Superior temporal gyrus (tissue), 1 donor: ENCODE data around the gene GADD45GIP1.
A peak's percentile ranks its signal among the peaks of the same experiment; 100 is the strongest.

Experiments
- DNase-seq: peaks from one replicate; pipeline ENCODE4 v3.0.0-alpha.2; 2016; ENCODE audit errors: extremely low spot score

GADD45GIP1 gene

DNA sequence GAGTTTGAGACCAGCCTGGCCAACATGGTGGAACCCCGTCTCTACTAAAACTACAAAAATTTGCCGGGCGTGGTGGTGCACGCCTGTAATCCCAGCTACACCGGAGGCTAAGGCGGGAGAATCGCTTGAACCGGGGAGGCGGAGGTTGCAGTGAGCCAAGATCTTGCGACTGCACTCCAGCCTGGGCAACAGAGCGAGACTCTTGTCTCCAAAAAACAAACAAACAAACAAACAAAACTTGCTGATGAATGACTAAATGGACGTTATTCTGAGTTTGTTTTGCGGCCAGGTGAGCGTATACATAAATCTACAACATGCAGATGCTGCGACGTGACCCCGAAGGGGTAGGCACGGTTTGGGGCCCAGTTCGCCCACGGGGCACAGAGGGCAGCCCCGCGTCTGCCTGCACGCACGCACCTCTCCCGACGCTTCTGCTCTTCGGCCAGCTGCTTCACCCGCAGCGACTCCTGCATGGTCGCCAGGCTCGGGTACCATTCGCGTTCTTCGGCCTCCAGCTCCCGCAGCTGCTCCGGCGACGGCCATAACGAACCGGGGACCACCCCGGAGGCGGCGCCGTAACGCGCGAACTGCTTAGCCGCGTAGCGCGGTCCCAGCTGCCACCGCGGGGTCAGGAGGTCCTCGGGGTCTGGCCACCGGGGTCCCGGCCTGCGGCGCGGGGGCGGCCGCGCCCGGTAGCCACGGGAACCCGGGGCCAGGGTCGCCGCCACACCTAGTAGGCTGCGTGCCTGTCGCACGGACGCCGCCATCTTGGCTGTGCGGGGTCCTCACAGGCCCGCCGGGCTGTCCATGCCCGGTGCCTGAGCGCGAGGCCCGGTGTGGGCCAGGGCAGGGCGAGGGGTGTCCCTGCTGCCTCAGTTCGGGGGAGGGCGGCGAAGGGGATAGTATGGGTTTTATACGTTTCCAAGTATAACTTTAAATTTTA is at the start of gene GADD45GIP1:
GADD45GIP1 (minus strand) TSS at position 778 of the 943 bp plus-strand sequence; CDS start at position 767, 11 bp downstream.
- DNase-seq: peak; percentile 64

DNA sequence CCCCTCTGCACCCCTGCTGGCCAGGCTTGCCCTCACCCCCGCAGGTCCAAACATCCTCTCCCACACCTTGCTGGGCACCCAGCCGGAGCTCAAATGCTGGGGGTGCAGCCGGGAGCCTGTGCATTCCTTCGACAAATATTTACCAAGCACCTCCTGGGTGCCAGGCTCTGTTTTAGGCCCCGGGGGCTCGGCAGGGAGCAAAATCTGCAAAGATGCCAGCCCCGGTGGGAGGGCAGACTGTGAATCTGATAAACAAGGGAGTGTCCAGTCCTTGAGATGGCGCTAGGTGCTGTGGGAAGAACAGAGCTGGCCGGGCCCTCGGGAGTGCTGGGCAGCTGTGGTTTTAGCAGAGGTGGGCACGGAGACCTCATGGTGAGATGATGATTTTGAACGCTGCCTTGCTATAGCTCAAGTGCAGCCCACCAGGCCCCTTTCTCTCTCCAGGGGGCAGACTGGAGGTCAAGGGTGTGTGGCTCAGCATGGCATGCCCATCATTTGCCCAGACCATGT is 48.9 kb upstream of the GADD45GIP1 start:
- no peak for DNase-seq

DNA sequence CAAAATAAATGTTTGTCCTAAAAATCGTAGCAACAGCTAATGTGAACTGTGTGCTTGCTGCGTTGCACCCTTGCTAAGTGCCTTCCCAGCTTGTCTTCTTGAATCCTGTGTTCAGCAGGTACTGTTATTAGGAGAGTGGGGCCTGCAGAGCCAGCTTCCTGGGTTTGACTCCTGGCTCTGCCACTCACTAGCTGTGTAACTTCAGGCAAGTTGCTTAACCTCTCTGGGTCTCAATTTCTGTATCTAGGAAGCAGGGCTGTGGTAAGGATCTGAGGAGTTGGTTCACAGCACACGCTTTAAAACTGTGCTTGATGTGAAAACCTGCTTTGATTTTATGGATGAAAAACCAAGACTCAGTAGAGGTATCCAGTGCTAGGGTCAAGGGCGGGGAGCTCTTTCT is 48.2 kb upstream of the GADD45GIP1 start:
- DNase-seq: no peak

DNA sequence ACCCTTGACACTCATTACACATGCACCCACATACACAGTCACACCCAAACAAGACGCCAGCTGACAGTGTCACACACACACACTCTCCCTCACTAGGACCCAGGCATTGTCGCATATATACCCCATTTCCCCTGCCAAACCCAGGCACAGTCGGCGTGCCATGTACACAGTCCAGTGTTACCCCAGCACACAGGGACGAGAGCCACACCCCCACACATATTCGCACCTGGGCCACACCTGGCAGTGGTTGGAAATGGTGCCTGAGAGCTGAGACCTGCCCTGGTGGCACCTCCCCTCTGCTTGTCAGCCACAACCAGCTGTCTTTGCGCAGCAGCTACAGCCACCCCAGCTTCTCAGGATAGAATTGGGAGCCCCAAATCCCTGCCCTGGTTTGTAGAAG is 47.2 kb upstream of the GADD45GIP1 start:
- no peak for DNase-seq

DNA sequence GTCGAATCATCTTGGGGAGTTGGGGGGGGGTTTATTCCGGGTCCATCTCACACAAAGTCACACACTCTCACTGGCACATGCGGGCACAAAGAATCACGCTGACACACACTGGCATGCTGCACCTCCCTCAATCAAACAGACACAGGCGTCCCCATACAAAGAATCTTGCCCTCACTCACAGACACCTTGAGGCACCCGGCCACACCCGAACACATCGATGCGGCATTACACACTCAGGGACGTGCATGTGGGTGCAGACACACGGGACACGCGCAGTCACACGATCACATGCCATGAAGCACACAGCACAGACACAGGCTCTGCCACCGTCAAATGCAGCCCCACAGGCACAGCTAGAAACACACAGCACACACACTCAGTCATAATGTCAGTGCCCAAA is 46.1 kb upstream of the GADD45GIP1 start:
- peak; percentile 61 for DNase-seq

DNA sequence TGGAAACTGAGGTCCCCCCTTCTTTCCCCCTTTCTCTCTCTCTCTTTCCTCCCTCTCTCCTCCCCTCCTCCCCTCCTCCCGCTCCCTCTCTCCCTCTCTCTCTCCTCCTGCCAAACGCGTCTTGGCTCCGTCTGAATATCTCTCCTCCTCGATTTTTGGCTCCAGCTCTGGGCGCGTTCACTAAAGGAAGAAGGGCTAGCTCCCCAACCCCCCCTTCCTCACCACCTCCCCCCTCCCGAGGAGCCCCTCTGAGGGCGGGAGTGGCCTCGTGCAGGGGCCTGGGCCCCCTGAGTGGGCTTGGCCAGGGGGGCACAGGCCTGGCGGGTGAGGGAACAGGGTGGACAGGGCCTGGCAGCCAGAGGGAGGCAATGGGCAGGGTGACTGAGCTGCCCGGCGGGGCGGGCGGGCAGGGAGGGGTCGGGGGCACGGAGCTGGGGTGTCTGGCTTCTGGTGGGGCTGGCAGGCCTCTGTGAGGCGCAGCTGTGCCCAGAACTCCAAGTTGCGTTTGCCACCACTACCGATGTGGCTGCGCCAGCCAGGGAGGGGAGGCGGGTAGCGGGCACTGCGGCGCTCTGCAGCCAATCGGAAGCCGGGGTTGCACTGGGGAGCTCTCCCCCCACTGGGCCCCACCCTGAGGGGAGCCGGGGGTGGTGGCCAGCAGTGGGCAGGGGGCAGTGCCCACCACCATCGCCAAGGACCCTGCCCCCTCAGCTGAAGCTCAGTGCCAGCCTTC is 45.3 kb upstream of the GADD45GIP1 start:
- DNase-seq: peak; percentile 90

DNA sequence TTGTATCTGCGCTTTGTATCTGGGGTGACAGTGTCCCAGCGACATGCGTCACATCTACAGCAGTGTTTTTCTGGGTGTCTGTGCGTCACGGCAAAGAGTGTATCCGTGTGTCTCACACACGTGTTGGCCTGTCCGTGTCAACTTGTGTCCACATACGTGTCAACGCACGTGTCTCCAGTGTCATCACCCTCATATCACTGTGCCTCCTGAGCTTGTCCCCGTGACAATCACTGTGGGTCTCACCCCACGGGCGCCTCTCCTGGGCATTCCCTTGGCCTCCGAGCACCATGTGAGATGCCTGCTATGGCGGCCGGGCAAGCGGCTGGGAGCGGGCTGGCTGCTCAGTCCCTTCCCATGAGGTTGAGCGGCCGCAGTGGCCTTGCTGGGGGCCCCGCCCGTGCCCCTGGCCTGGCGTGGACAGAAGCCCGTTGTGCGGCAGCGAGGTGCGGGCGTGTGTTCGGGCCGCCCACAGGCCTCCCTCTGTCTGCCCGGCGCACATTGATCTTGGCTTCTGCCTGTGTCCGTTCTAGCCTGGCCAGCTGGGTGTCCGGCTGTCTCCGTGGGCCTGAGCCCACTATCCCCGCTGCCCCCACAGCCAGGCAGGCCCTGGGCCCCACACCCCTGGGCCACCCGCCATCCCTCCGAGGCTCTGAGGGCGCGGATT is 44.6 kb upstream of the GADD45GIP1 start:
- peak; percentile 86 for DNase-seq

DNA sequence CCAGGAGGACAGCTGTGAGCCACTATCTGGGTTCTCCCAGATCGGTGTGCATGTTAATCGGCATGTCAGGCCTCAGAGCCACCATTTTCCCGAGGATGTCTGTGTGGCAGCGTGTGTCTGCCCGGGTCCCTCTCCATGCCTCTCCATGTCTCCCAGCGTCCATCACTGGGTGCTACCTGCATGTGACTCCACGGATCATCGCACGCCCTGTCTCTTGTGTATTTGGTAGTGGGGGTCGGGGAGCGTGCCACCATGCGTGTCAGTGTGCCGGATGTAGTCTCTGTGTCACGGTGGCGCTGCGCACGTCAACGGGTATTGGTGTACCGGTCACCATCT is 44.1 kb upstream of the GADD45GIP1 start:
- peak; percentile 24 for DNase-seq

DNA sequence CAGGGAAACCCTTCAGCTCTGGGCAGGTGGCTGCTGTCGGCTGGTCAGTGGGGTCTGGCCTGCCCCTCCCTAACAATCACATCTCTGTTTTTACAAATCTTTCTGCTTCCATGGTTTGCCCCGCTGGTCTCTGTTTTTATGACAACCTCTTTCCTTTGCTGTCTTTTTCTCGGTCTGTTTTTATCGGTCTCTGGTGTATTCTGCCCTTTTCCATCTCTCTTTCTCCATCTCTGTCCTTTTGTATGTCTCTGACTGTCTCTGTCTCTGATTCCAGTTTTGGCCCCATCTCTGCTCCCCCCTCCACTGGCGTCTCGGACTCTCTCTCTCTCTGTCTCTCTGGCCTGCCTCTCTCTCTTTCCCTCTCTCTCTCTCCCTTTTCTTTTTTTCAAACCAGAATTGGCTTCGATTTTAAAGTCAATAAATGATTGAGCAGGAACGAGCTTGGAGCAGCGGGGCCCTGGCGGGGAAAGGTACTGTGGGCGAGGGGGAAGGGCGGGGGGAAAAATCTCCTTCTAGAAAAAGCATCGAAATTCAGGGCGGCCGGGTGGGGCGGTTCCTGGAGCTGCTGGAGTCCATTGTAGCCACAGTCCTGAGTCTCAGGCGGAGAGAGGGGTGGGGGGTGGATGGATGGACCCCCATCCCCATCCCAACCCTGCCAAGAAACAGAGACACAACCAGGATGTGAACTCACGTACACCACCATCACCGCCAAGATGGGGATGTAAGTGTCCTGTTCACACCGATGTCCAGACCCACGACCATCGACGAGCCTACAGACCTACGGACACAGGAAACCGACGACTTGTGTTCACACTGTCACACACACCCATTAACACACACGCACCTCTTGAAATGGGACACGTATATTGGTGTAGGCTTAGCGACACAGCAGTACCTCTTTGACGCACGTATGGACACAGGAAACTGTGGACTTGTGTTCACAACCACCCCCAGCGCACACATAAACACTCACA is 41.2 kb upstream of the GADD45GIP1 start:
- DNase-seq: peak; percentile 15

DNA sequence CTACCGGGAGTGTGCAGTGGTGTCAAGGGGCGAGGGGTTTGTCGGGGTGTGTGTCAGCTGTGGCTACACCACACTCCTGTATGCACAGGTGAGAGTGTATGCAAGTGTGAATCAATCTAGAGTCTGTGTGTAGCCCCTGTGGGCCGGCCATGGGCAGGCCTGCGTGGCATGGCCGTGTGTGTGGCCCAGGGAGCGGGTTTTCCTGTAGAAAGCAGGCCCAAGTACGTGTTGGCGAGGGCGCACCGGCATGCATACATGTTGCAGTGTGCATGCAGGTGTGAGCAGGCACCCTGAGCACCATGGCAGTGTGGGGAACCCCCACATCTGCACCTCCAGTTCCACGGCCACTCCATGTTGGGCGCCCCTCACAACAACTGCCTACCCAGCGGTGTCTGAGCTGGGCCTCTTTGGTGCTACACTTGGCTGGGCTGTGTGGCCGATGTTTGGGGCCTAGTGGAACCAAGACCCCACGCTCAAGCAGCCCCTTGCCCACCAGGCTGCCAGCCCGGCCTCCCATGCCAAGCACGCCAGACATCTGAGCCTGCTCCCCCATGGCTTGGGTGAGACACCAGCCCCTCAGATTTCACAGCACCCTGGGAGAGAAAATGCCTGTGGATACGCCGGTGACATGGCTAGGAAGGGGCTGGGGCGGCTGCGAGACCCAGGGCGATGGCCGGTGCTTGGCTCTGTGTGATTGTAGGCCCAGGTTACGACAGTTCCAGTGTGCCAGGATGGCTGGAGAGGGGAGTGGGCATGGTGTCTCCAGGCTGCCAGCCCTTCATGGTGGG is 40.4 kb upstream of the GADD45GIP1 start:
- DNase-seq: peak; percentile 24

DNA sequence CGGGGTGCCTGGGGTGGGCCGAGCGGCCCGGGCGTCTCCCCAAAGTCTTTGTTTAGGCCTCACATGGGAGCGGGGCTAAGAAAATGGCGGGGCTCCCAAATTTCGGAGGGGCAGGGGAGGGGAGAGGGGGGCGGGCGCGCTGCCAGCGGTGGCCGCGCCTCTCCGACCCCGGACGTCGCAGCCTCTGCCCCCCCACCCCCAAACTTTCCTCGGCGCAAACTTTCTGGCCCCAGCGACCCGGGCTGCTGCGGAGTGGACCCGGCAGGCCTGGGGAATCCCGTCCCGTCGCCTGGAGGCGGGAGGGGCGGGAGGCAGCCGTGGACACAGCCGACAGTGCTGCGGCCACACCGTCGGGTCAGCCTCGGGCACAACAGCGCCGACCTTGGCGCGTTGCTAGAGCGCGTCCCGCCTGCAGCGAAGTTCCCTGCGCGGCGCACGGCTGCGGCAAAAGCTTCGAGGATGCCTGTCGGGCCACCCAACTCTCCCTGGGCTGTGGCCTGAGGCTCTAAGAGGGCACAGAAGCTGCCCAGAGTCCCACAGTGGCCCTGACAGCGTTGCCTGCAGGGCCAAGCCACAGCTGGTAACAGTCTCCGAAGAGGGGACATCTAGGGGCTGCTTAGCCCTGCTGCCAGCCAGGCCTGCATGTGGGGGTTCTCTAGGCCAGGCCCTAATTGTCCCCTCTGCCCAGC is 39.5 kb upstream of the GADD45GIP1 start:
- peak; percentile 51 for DNase-seq

DNA sequence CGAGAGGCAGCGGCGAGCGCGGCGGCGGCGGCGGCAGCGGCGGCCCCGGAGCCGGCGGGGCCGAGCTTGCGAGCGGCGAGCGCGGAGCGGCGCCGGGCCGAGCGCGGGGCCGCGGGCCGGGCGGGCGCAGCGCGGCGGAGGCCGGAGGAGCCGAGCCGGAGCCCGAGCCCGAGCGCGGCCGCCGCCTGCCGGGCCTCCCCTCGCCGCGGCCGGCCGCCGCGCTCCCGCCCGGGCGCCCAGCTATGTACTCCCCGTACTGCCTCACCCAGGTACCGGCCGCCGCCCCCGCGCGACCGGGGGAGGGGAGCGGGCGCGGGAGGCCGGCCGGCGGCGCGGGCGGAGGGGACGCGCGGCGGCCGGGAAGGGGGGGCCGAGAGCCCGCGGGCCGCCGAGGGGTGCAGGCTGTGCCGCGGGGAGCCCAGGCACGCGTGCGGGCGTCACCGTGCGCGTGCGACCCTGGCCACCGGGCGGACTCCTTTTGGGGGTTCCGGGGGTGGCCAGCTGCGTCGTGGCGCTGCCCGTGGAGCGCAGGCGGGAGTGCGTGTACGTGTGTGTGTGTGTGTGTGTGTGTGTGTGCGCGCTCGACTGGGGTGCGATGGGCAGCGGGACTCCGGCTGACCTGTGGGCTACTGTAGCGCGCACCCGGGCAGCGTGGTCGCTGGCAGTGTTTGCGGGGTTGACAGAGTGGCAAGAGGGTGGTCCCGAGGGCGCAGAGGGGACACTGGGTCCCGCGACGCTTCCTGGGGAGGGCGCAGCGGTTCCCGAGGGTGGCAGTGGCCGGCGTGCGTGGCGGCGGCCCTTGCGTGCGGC is 38.8 kb upstream of the GADD45GIP1 start:
- peak; percentile 35 for DNase-seq

DNA sequence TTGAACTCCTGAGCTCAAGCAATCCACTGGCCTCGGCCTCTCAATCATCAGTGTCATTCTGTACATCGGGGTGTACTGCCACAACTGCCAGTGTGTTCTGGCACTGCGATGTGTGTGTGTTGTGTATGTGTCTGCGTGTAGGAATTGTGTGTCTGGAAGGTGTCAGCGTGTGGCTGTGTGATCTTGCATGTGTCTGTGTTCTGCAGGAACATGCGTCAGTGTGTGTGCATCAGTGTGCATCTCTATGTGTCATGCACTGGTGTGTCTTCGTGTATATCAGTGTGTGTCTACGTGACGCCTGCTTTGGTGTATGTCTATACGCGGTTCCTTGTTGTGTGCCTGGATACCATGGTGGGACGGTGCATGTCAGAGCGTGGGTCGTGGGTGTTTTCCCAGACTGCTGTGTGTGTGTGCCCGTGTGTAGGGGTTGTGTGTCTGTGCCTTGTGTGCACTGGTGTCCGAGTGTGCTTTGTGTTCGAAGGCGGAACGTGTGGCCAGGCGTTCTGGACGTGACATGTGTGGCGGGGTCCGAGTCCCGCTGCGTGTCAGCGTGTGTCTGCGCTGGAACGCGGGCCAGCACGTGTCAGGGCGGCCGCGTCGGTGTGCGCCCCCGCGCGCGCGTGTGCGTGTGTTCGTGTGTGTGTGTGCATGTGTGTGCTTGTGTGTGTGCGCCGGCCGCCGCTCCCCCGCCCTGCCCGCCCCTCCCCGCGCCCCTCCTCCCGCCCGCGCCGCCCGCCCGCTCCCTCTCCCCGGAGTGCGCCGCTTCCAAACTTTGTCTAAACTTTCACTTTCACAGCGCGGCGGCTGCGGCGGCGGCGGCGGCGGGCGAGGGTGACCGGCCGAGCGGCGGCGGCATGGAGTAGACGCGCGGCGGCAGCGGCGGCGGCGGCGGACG is 37.9 kb upstream of the GADD45GIP1 start, which contains the start of gene NFIX:
NFIX (plus strand) TSS at position 775 of the 895 bp plus-strand sequence. CDS start 363 bp downstream, outside the sequence.
- DNase-seq: peak; percentile 24

DNA sequence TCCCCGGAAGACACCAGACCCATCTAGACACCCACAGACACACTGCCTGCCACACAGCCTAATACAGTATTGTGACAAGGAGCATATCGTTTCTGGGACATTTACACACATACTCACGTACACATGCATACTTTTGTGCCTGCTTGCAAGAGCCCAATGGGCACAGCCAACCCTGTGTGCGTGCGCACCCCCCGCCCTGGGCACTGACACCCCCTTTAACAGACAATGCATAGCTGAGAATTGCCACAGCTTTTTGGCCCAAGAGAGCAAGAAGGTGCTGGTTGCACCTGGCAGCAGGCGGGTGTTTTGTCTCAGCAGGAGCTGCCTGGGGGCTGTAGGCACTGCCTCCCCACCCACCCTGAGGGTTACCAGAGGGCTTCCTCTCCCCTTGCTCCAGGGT is 36.5 kb upstream of the GADD45GIP1 start:
- DNase-seq: no peak

DNA sequence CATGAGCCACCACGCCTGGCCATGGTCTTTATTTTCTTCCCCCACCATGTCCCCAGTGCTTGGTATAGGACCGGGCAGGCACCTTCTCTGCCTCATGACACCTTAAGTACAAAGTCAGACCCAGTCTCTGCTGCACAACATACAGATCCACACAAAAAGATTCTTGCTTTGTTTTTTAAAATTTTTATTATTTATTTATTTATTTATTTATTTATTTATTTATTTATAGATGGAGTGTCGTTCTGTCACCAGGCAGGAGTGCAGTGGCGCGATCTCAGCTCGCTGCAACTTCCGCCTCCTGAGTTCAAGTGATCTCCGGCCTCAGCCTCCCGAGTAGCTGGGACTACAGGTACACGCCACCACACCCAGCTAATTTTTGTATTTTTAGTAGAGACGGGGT is 35.7 kb upstream of the GADD45GIP1 start:
- no peak for DNase-seq

DNA sequence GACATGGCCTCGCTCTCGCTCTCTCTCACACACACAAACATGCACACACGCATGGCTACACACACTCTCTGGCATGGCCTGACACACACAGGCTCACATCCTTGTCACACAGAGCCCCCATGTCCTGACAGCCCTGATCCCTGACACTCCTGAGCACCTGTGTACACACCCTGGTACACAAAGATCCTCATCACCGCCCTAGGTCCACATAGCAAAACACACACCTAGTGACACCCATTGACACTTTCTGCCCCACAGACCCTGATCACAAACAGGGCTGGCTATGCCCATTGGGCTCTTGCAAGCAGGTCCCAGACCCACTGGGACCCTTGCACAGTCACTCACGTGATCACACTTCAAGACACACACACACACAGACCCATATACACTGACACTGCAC is 34.3 kb upstream of the GADD45GIP1 start:
- DNase-seq: no peak

DNA sequence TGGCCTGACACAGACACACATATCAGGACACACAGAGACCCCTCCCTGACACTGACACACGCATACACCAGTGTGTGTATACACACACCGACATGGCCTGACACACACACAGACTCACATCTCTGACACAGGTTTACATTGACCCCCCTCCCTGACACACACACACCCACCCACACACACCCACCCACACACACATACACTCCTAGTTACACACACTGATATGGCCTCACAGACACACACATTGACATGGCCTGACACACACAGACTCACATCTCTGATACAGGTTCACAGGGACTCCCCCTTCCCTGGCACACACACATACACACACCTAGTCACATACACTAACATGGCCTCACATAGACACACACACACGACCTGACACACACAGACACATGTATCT is 33.8 kb upstream of the GADD45GIP1 start:
- no peak for DNase-seq
